Ovary (tissue), 3 donors: ENCODE results near the gene SCTR.

Experiments used
- CTCF ChIP-seq, 3 donors: fragments of 450-650 bp in 2 of 3; fragments of 200-600 bp in 1 of 3; IDR thresholded peaks; one replicate each; pipeline versions ENCODE4 v1.5.1 to v1.8.0; 2016 to 2022; ENCODE audit warnings: antibody characterized with exemption in 3 of 3, mild to moderate bottlenecking in 1 of 3
- EP300 ChIP-seq: sonication (generic); formaldehyde crosslinking; IDR thresholded peaks from one replicate; pipeline ENCODE4 v1.6.1; 2017; ENCODE audit warnings: antibody characterized with exemption
- POLR2A ChIP-seq: fragments of 450-650 bp; IDR thresholded peaks from one replicate; pipeline ENCODE4 v1.6.1; 2017; ENCODE audit warnings: antibody characterized with exemption, mild to moderate bottlenecking, moderate library complexity
- donor health status: DM: no; HTN: no; CAD: no.

DNA sequence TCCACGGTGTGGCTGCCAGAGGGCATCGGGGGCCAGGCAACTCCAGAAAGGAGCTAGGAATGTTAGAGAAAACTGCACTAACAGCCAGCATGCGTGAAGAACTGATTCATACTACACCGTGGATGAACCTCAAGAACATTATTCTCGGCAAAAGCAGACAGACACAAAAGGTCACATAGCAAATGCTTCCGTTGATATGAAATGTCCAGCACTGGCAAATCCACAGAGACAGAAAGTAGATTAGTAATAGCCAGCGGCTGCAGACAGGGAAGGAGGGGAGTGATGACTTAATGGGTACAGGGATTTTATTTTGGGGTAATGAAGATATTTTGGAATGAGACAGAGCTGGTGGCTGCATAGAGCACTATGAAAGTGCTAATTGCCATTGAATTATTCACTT, 37.4 kb downstream of the SCTR start:
- no peak for TF ChIP-seq POLR2A
- no peak for TF ChIP-seq CTCF (IDR thresholded peaks at IDR 0.05)
- TF ChIP-seq EP300 = no peak
